T-helper 1 cell treated with Interleukin-12 subunit alpha and Interleukin-12 subunit beta and Interleukin-4 antibody, amounts not matched to agents 30 μg/mL and 1 μg/mL, for 36 hours (primary cell): ENCODE measurements around the gene ACSL1.

Source experiments
- H3K27ac Mint-ChIP-seq: one replicate; pipeline ENCODE4 v1.8.0; 2021; ENCODE audit warnings: mild to moderate bottlenecking, mixed read lengths
- H3K27me3 Mint-ChIP-seq: one replicate; pipeline ENCODE4 v1.8.0; 2021; ENCODE audit warnings: low read depth, mixed read lengths
- H3K36me3 Mint-ChIP-seq: one replicate; pipeline ENCODE4 v1.8.0; 2021; ENCODE audit warnings: low read depth, mixed read lengths
- H3K4me1 Mint-ChIP-seq: one replicate; pipeline ENCODE4 v1.8.0; 2021; ENCODE audit warnings: low read depth, mixed read lengths
- H3K4me3 Mint-ChIP-seq: one replicate; pipeline ENCODE4 v1.8.0; 2021; ENCODE audit warnings: mild to moderate bottlenecking, moderate library complexity, mixed read lengths
- H3K9me3 Mint-ChIP-seq: one replicate; pipeline ENCODE4 v1.8.0; 2021; ENCODE audit warnings: mixed read lengths

The ACSL1 gene

GRCh38 chr4:184776821-184777220 is 48.9 kb downstream of the ACSL1 start:
- Mint-ChIP-seq H3K27ac (peak overlapping the region; percentile 19), H3K4me3 (no peak overlapping the region), H3K9me3 (peaks cover 3% of the 10 kb centered on the region), H3K4me1 (peaks cover 4% of the 10 kb centered on the region), H3K36me3 (peaks cover 21% of the 10 kb centered on the region), H3K27me3 (no peaks in the 10 kb centered on the region)

GRCh38 chr4:184775854-184776555 is 49.8 kb downstream of the ACSL1 start:
- Mint-ChIP-seq H3K27ac (no peak overlapping the region), H3K36me3 (peaks cover 19% of the 10 kb centered on the region)

GRCh38 chr4:184774152-184774551 is 51.6 kb downstream of the ACSL1 start:
- Mint-ChIP-seq H3K27ac (no peak overlapping the region), H3K4me3 (no peak overlapping the region), H3K36me3 (peaks cover 15% of the 10 kb centered on the region), H3K9me3 (peaks cover under 1% of the 10 kb centered on the region), H3K27me3 (no peaks in the 10 kb centered on the region), H3K4me1 (peaks cover 4% of the 10 kb centered on the region)

More at GRCh38 chr4:184775854-184776555, 49.8 kb downstream of the ACSL1 start:
- H3K27me3 Mint-ChIP-seq: no peaks in the 10 kb centered on the region
- H3K4me1 Mint-ChIP-seq: peaks cover 4% of the 10 kb centered on the region
- H3K4me3 Mint-ChIP-seq: no peak overlapping the region
- peaks cover 3% of the 10 kb centered on the region for H3K9me3 Mint-ChIP-seq

GRCh38 chr4:184771416-184771815 is 54.4 kb downstream of the ACSL1 start:
- H3K4me3 Mint-ChIP-seq: no peak overlapping the region
- peaks cover 17% of the 10 kb centered on the region for H3K36me3 Mint-ChIP-seq
- no peaks in the 10 kb centered on the region for H3K4me1 Mint-ChIP-seq
- no peaks in the 10 kb centered on the region for H3K9me3 Mint-ChIP-seq
- H3K27ac Mint-ChIP-seq: no peak overlapping the region
- H3K27me3 Mint-ChIP-seq: no peaks in the 10 kb centered on the region

- H3K4me3 Mint-ChIP-seq: no peak overlapping the region
- no peaks in the 10 kb centered on the region for H3K27me3 Mint-ChIP-seq
- H3K9me3 Mint-ChIP-seq: no peaks in the 10 kb centered on the region
- peaks cover 4% of the 10 kb centered on the region for H3K4me1 Mint-ChIP-seq
- peaks cover 30% of the 10 kb centered on the region for H3K36me3 Mint-ChIP-seq
- H3K27ac Mint-ChIP-seq: no peak overlapping the region
These were observed 56.5 kb downstream of the ACSL1 start for GRCh38 chr4:184769141-184769765.

- H3K27me3 Mint-ChIP-seq: no peaks in the 10 kb centered on the region
- H3K4me3 Mint-ChIP-seq: no peak overlapping the region
- peaks cover 8% of the 10 kb centered on the region for H3K4me1 Mint-ChIP-seq
- no peak overlapping the region for H3K27ac Mint-ChIP-seq
- no peaks in the 10 kb centered on the region for H3K9me3 Mint-ChIP-seq
- H3K36me3 Mint-ChIP-seq: peaks cover 33% of the 10 kb centered on the region
These were observed 57.5 kb downstream of the ACSL1 start for GRCh38 chr4:184768296-184768695.

GRCh38 chr4:184766446-184766845 is 59.3 kb downstream of the ACSL1 start:
- H3K4me3 Mint-ChIP-seq: no peak overlapping the region
- no peak overlapping the region for H3K27ac Mint-ChIP-seq
- H3K36me3 Mint-ChIP-seq: peaks cover 40% of the 10 kb centered on the region
- H3K27me3 Mint-ChIP-seq: no peaks in the 10 kb centered on the region
- H3K4me1 Mint-ChIP-seq: peaks cover 18% of the 10 kb centered on the region
- H3K9me3 Mint-ChIP-seq: no peaks in the 10 kb centered on the region

- Mint-ChIP-seq H3K4me1 (peaks cover 19% of the 10 kb centered on the region), H3K27ac (no peak overlapping the region), H3K9me3 (no peaks in the 10 kb centered on the region), H3K27me3 (no peaks in the 10 kb centered on the region), H3K4me3 (no peak overlapping the region), H3K36me3 (peaks cover 44% of the 10 kb centered on the region)
These were observed 60.1 kb downstream of the ACSL1 start for GRCh38 chr4:184765473-184766340.

GRCh38 chr4:184764601-184765000 is 61.2 kb downstream of the ACSL1 start:
- Mint-ChIP-seq H3K27me3 (no peaks in the 10 kb centered on the region), H3K27ac (no peak overlapping the region), H3K4me3 (no peak overlapping the region), H3K36me3 (peaks cover 50% of the 10 kb centered on the region), H3K4me1 (peaks cover 23% of the 10 kb centered on the region), H3K9me3 (no peaks in the 10 kb centered on the region)

GRCh38 chr4:184763150-184763780 is 62.5 kb downstream of the ACSL1 start:
- peak overlapping the region; percentile 43 for H3K27ac Mint-ChIP-seq
- peaks cover 23% of the 10 kb centered on the region for H3K4me1 Mint-ChIP-seq
- no peak overlapping the region for H3K4me3 Mint-ChIP-seq
- no peaks in the 10 kb centered on the region for H3K27me3 Mint-ChIP-seq
- H3K9me3 Mint-ChIP-seq: no peaks in the 10 kb centered on the region
- H3K36me3 Mint-ChIP-seq: peaks cover 56% of the 10 kb centered on the region

- Mint-ChIP-seq H3K4me1 (peaks cover 23% of the 10 kb centered on the region), H3K9me3 (no peaks in the 10 kb centered on the region), H3K27ac (peak overlapping the region; percentile 73), H3K4me3 (peak overlapping the region; percentile 45), H3K36me3 (peaks cover 55% of the 10 kb centered on the region), H3K27me3 (no peaks in the 10 kb centered on the region)
These were observed 63.7 kb downstream of the ACSL1 start for GRCh38 chr4:184762100-184762499.

GRCh38 chr4:184760681-184761080 is 65.1 kb downstream of the ACSL1 start:
- no peak overlapping the region for H3K4me3 Mint-ChIP-seq
- H3K27me3 Mint-ChIP-seq: no peaks in the 10 kb centered on the region
- no peak overlapping the region for H3K27ac Mint-ChIP-seq
- no peaks in the 10 kb centered on the region for H3K9me3 Mint-ChIP-seq
- H3K4me1 Mint-ChIP-seq: peaks cover 23% of the 10 kb centered on the region
- H3K36me3 Mint-ChIP-seq: peaks cover 52% of the 10 kb centered on the region

GRCh38 chr4:184757810-184758209 is 68.0 kb downstream of the ACSL1 start:
- H3K27me3 Mint-ChIP-seq: no peaks in the 10 kb centered on the region
- no peak overlapping the region for H3K27ac Mint-ChIP-seq
- peaks cover 15% of the 10 kb centered on the region for H3K4me1 Mint-ChIP-seq
- H3K9me3 Mint-ChIP-seq: no peaks in the 10 kb centered on the region
- H3K36me3 Mint-ChIP-seq: peaks cover 54% of the 10 kb centered on the region
- no peak overlapping the region for H3K4me3 Mint-ChIP-seq

- no peak overlapping the region for H3K27ac Mint-ChIP-seq
- H3K27me3 Mint-ChIP-seq: no peaks in the 10 kb centered on the region
- peaks cover 4% of the 10 kb centered on the region for H3K4me1 Mint-ChIP-seq
- no peaks in the 10 kb centered on the region for H3K9me3 Mint-ChIP-seq
- H3K4me3 Mint-ChIP-seq: no peak overlapping the region
- peaks cover 49% of the 10 kb centered on the region for H3K36me3 Mint-ChIP-seq
These were observed 69.4 kb downstream of the ACSL1 start for GRCh38 chr4:184756399-184756798.
